ENCODE measurements around the gene MDFIC.

- TF ChIP-seq, protein P1, sequence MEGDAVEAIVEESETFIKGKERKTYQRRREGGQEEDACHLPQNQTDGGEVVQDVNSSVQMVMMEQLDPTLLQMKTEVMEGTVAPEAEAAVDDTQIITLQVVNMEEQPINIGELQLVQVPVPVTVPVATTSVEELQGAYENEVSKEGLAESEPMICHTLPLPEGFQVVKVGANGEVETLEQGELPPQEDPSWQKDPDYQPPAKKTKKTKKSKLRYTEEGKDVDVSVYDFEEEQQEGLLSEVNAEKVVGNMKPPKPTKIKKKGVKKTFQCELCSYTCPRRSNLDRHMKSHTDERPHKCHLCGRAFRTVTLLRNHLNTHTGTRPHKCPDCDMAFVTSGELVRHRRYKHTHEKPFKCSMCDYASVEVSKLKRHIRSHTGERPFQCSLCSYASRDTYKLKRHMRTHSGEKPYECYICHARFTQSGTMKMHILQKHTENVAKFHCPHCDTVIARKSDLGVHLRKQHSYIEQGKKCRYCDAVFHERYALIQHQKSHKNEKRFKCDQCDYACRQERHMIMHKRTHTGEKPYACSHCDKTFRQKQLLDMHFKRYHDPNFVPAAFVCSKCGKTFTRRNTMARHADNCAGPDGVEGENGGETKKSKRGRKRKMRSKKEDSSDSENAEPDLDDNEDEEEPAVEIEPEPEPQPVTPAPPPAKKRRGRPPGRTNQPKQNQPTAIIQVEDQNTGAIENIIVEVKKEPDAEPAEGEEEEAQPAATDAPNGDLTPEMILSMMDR (IDR thresholded peaks at IDR 0.05; ENCODE audit: low read length), result no peak
- no peak for TF ChIP-seq EZH2 (optimal IDR thresholded peaks at IDR 0.05; ENCODE audit: low read depth, low read length)
These were observed 63.3 kb downstream of the MDFIC start for GRCh38 chr7:114985116-114985715.

Data from MM.1S (cell line).